Measurements from ENCODE around the gene ATP5MG.
"Not testable (repeated sequence)": the region's sequence is repeated elsewhere in the genome, so short reads cannot be mapped to it uniquely, and the experiment has no call there.

The ATP5MG gene

GRCh38 chr11:118401151-118401879 is at the start of gene ATP5MG:
TSS of gene ATP5MG (plus strand) at chr11:118401606. CDS start at chr11:118401666, 60 bp downstream.
- no peak for DNase-seq

GRCh38 chr11:118353084-118353710 is 48.2 kb upstream of the ATP5MG start:
- DNase-seq, result no peak

- DNase-seq, result no peak
Measured at GRCh38 chr11:118358071-118358470, 43.3 kb upstream of the ATP5MG start.

- DNase-seq, result peak; percentile 68
Measured at GRCh38 chr11:118359295-118359958, 42.0 kb upstream of the ATP5MG start, which contains the start of gene UBE4A. TSS of gene UBE4A (plus strand) at chr11:118359600. CDS start at chr11:118365081, 5,481 bp downstream.

GRCh38 chr11:118364956-118365615 is 36.3 kb upstream of the ATP5MG start:
- DNase-seq, result no peak

- no peak for DNase-seq
Measured at GRCh38 chr11:118366287-118366686, 35.1 kb upstream of the ATP5MG start.

- no peak for DNase-seq
Measured at GRCh38 chr11:118370774-118371173, 30.6 kb upstream of the ATP5MG start.

- no peak for DNase-seq
Measured at GRCh38 chr11:118373263-118373662, 28.1 kb upstream of the ATP5MG start.

GRCh38 chr11:118373871-118374270 is 27.5 kb upstream of the ATP5MG start:
- no peak for DNase-seq

GRCh38 chr11:118374729-118375128 is 26.7 kb upstream of the ATP5MG start:
- DNase-seq, result no peak

GRCh38 chr11:118375978-118376377 is 25.4 kb upstream of the ATP5MG start:
- DNase-seq, result no peak

GRCh38 chr11:118379497-118379896 is 21.9 kb upstream of the ATP5MG start:
- DNase-seq, result no peak

- no peak for DNase-seq
Measured at GRCh38 chr11:118380571-118380970, 20.8 kb upstream of the ATP5MG start.

- DNase-seq, result no peak
Measured at GRCh38 chr11:118382954-118383353, 18.5 kb upstream of the ATP5MG start.

- no peak for DNase-seq
Measured at GRCh38 chr11:118383657-118384056, 17.7 kb upstream of the ATP5MG start.

- no peak for DNase-seq
Measured at GRCh38 chr11:118396097-118396501, 5.3 kb upstream of the ATP5MG start.

- no peak for DNase-seq
Measured at GRCh38 chr11:118397448-118397847, 4.0 kb upstream of the ATP5MG start.

GRCh38 chr11:118398791-118399559 is 2.4 kb upstream of the ATP5MG start:
- no peak for DNase-seq

- DNase-seq, result no peak
Measured at GRCh38 chr11:118401880-118402590, 629 bp downstream of the ATP5MG start.

GRCh38 chr11:118402594-118402993 is 1.2 kb downstream of the ATP5MG start:
- DNase-seq, result not testable (repeated sequence)

GRCh38 chr11:118406599-118407166 is 5.3 kb downstream of the ATP5MG start:
- no peak for DNase-seq

All from SIG-M5 (cell line).